GM12873 (cell line): ENCODE data around the gene DDX47.

ENCODE experiments used
- CTCF ChIP-seq: IDR thresholded peaks from 2 replicates; pipeline ENCODE4 v1.5.1; 2012; ENCODE audit warnings: low read depth, mild to moderate bottlenecking, moderate library complexity, low read length, control low read depth; ENCODE audit not compliant: insufficient read depth; ENCODE audit errors: missing control alignments

Gene DDX47

DNA sequence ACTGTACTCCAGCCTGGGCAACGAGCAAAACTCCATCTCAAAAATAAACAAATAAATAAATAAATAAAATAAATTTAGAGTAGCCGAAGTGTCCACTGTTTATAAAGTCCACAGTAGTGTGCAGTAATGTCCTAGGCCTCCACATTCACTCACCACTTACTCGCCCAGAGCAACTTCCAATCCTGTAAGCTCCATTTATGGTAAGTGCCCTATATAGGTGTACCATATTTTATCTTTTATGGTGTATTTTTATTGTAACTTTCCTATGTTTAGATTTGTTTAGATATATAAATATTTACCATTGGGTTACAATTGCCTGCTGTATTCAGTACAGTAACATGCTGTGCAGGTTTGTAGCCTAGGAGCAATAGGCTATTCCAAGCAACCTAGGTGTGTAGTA, 40.3 kb downstream of the DDX47 start:
- no peak for TF ChIP-seq CTCF

- no peak for TF ChIP-seq CTCF
These were observed 46.5 kb downstream of the DDX47 start for GRCh38 chr12:12859690-12860089.

DNA sequence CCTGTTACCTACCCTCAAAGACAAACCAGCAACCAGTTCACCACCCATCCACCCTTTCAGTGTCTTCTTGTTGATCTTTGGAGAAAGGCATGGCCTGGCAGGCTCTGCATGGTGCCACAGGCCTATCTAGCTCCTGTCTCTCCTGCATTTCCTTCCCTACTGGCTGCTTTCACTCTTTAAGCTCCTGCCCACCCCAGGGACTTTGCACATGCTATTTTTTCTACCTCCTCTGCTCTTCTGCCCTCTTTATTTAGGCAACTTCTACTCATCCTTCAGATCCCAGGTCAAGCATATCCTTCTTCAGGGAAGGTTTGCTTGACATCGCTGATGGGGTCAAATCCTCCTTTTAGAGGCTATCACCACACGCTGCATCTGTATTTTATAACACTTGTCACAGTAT, 51.1 kb downstream of the DDX47 start:
- TF ChIP-seq CTCF: no peak

DNA sequence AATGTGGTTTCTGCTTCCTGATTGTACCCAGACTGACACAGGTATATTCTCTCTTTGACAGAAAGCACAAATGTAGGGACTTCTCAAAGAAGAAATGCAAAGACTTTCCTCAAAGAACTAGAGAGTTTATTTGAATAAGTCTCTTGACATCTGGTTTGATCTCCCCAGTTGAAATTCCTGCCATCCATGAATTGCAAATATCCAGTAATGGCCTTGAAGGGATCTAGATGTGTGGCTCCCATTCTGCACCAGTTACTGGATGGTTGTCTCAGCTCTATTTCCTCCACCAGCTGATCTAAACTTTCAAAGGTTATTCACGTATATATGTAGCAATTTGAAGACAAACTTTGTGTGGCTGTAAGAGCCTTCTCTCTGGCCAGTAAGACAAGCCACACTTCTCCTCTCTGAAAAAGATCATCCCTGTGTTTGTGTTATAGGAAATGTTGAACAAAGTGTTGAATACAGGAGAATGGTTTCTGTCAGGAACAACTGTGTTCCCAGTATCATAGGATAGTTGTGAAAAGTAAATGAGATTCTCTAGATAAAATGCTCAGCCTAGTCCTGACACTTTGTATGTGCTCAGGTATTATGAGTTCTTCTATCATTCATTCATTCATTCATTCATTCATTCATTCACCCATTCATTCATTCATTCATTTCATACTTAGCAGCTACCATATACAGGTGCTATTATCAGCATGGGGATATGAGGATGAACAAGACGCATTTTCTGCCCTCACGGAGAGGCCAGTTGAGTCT, 55.5 kb downstream of the DDX47 start:
- TF ChIP-seq CTCF: no peak

- no peak for TF ChIP-seq CTCF
These were observed 57.3 kb downstream of the DDX47 start for GRCh38 chr12:12870465-12870864.

- no peak for TF ChIP-seq CTCF
These were observed 58.5 kb downstream of the DDX47 start for GRCh38 chr12:12871587-12872138.

DNA sequence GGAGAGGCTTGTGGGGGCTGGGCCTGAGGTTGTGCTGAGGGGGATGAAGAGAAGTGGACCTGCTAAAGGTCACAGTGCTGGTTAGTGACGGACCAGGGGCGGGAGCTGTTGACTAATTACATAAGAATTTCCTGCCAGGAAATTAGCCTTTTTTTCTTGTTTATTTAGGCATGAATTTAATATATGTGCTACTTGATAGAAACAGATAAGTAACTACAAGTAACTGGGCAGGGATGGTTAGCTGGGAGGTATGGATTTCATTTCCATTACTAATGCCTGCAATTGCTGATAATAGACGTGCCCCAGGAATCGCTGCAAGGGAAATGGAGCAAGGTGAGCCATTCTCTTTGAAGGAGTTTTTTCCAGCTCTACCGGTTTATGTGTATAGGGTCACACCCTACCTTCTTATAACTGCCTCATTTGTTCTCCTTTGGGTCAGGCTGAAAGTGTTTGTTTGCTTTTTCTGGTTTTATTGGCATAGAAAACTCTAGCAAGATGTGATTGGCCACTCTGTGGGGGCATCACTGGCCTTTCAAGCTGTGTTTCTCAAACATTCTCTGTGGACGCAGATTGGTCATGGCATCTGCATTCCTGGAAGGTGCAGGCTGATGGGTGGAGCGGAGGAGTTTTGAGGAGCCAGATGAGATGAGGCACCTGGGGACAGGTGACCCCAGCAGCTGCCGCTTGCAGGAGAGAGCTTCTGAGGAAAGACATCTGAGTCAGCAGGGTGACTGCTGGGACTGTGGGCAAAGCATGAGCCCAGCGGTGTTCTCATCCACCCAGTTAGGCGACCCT, 59.2 kb downstream of the DDX47 start:
- TF ChIP-seq CTCF: no peak
